Epithelial cell of proximal tubule (primary cell): ENCODE data around the gene ATP11A. TPM values are rescaled to one million over a fixed set of nuclear protein-coding genes. Genes with fewer than 3 reads are reported as not detected.

Experiments used
- DNase-seq: peaks from one replicate; pipeline ENCODE4 v3.0.0-alpha.2; 2011; ENCODE audit warnings: low read depth
- H3K4me3 ChIP-seq: 2 replicates; pipeline ENCODE4 v1.5.1; 2011; ENCODE audit warnings: low read depth, mild to moderate bottlenecking, low read length
- total RNA-seq: library from RNA; depleted of rRNA; stranded (reverse); fragments of >200 nt; gene quantifications from 2 replicates; pipeline ENCODE4 v1.2.3, GENCODE V29; 2015
- TF ChIP-seq, protein P1 (sequence below): conservative IDR thresholded peaks from 2 replicates; pipeline ENCODE4 v1.5.1; 2012; ENCODE audit warnings: low read depth, mild to moderate bottlenecking, low read length

Gene ATP11A
- total RNA-seq, 1 donor from 2014 or later = 27.2 TPM

DNA sequence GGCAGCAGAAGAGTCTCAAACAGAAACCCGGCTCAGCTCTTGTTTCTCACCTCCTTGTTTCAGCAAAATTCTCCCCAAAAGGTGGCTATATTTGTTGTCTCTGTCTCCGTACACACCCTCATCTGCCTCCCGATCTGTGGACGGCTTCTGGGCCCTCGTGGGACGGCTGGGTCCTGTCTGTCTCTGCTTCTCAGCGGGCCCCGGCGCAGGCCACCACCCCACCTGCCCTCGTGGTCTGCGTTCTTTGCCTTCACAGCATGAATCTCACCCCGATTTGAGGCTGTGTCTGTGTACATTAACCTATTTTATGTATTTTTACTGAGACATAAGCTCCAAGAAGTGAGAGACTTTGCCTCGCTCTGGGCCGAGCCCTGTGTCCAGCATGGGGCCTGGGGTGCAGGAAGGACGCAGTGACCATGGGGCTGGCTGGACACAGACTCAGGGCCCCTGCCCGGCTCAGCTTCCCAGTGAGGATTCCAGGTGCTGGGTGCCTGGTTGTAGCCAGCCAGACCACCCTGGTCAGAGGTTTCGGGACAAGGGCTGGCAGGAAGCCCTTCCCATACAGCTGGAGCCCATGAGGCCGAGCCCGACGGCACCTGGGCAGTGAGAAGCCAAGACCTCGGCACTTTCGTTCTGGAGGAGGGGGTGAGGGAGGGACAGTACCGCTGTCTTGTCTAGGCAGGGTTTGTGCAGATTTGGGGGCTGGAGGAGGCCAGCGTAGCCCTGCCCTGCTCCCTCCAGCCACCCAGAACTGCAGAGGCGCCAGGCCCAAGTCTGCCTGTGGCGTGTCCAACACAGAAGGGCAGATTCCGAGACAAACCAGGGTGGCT lies 200.7 kb downstream of the ATP11A start:
- no peak for DNase-seq
- TF ChIP-seq, protein P1, sequence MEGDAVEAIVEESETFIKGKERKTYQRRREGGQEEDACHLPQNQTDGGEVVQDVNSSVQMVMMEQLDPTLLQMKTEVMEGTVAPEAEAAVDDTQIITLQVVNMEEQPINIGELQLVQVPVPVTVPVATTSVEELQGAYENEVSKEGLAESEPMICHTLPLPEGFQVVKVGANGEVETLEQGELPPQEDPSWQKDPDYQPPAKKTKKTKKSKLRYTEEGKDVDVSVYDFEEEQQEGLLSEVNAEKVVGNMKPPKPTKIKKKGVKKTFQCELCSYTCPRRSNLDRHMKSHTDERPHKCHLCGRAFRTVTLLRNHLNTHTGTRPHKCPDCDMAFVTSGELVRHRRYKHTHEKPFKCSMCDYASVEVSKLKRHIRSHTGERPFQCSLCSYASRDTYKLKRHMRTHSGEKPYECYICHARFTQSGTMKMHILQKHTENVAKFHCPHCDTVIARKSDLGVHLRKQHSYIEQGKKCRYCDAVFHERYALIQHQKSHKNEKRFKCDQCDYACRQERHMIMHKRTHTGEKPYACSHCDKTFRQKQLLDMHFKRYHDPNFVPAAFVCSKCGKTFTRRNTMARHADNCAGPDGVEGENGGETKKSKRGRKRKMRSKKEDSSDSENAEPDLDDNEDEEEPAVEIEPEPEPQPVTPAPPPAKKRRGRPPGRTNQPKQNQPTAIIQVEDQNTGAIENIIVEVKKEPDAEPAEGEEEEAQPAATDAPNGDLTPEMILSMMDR = no peak
- H3K4me3 ChIP-seq = no peak overlapping the region

GRCh38 chr13:112891477-112892401 lies 201.9 kb downstream of the ATP11A start:
- no peak for DNase-seq
- TF ChIP-seq, protein P1 = no peak

GRCh38 chr13:112892426-112893206 lies 202.8 kb downstream of the ATP11A start:
- peak overlapping the region; percentile 32 for H3K4me3 ChIP-seq
- no peak for DNase-seq
- TF ChIP-seq, protein P1 = no peak

More at GRCh38 chr13:112891477-112892401, 201.9 kb downstream of the ATP11A start:
- H3K4me3 ChIP-seq = no peak overlapping the region

DNA sequence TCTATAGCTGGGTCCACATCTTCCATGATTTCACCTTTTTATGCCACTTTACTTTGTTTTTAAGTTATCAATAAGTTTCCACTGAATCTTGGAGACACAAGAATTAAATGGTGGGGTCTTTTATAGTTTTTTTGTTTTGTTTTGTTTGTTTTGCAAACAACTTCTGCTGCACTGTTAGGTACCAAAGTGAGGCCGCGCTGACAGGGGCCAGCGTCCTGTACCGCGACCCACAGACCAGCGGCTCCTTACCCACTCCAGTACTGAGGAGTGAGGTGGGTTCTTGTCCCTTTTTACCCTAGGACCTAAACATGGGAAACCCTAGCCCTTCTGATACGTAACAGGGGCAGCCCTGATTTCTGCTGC lies 203.3 kb downstream of the ATP11A start:
- peak overlapping the region; percentile 82 for H3K4me3 ChIP-seq
- no peak for DNase-seq
- TF ChIP-seq, protein P1 = no peak

- TF ChIP-seq, protein P1 = no peak
- peak overlapping the region; percentile 82 for H3K4me3 ChIP-seq
- DNase-seq = no peak
These were observed 204.0 kb downstream of the ATP11A start for GRCh38 chr13:112893570-112894422.

DNA sequence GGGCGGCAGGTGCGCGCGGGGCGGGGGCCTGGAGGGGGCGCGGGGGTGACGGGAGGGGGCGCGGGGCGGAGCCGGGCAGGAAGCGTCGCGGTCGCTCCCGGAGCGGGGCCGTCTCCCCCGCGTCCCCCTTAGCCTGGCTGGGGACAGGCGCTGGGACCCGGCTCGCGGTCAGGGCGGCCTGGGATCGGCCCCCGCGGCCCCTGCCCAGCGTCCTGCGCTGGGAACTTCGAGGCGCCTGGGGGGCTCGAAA lies 204.5 kb downstream of the ATP11A start:
- peak overlapping the region; percentile 82 for H3K4me3 ChIP-seq
- DNase-seq = no peak
- TF ChIP-seq, protein P1 = no peak
